Stimulated activated CD8-positive, alpha-beta memory T cell treated with anti-CD3 and anti-CD28 coated beads, Interleukin-7, amount 100 ng/mL, for 48 hours (primary cell): ENCODE data around the gene SLAMF8.

ENCODE experiments used
- DNase-seq, 2 donors: peaks; one replicate each; pipeline ENCODE4 v3.0.0-alpha.2; 2020; ENCODE audit warnings: low read depth in 1 of 2; ENCODE audit errors: extremely low read depth in 1 of 2

Gene SLAMF8

DNA sequence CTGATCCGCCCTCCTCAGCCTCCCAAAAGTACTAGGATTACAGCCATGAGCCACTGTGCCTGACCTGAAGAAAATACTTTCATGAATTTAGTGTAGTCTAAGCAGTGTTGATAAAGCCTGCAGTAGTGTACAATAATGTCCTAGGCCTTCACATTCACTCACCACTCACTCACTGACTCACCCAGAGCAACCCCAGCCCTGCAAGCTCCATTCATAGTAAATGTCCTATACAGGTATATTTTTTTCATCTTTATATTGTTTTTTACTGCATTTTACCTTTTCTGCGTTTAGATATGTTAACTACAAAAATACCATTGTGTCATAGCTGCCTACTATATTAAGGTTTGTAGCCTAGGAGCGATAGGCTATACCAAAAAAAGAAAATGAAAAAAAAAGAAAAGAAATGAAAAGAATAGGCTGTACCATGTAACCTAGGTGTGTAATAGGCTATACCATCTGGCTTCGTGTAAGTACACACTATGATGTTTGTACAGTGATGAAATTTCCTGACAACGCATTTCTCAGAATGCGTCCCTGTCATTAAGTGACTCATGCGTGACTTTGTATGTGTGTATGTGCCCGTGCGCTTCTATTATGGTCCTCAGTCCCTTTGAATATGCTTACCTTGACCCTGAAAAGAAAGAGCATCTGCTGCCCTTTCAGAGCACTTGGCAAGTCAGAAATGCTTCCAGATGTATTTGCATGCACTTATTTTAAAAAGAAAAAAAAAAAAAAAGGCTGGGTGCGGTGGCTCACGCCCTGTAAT lies 9.2 kb upstream of the SLAMF8 start:
- DNase-seq, result no peak

- no peak for DNase-seq
These were observed 5.4 kb upstream of the SLAMF8 start for GRCh38 chr1:159821171-159821867.

DNA sequence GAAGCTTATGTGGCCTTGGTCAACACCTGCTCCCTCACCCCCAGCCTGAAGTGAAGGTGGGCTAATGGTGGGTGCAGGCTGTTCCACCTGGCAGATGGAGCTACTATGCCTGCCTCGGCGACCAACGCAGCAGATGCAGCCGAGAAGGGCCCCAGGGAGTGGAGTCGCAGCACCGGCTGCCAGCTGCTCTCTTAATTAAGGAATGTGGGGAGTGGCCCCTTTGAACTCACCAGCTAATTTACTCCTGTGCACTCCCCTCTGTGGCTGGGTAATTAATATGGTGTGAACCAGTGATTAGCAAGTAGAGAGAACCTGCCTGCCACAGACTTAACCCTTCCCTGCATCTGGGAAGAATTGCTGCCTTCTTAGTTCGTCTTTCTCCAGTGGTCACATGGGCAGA lies 3.3 kb upstream of the SLAMF8 start:
- DNase-seq, result no peak

- DNase-seq, result no peak
These were observed 1.1 kb upstream of the SLAMF8 start for GRCh38 chr1:159825564-159825963.

DNA sequence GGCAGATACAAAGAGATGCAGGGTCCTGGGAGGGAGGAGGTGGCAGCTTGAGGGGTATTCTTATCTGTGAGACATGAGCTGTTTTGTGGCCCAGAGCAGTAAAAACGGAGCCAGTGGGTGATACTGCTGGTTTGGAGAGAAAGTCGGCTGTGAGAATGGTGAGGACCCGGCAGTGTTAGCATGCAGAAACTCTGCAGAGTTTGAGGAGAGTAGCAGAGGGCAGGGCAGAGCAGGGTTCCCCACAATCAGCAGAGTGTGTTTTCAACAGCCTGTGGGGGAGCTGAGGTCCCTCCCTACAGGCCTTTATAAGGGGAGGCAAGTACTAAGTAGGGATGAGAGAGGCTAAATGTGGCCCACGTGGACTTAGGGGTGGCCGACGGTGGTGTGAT lies 423 bp downstream of the SLAMF8 start:
- no peak for DNase-seq

- no peak for DNase-seq
These were observed 876 bp downstream of the SLAMF8 start for GRCh38 chr1:159827549-159827948.

DNA sequence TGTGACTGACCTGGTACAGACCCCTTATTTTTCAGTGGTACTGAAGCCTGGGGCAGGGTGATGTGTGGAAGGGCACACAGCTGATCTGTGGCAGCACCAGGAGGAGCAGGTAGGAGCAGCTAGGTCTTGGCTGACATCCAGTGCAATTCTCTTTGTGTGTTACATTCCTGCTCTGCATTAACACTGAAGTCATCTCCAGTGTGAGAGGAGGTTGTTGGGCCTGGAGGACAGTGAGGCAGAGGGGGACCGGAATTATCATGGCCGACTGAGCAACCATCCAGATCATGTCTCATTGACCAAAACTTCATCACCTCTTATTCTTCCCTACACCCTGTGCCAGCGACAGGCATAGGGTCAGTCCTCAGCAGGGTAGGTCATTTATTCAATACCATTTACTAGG lies 1.5 kb downstream of the SLAMF8 start:
- DNase-seq, result no peak

DNA sequence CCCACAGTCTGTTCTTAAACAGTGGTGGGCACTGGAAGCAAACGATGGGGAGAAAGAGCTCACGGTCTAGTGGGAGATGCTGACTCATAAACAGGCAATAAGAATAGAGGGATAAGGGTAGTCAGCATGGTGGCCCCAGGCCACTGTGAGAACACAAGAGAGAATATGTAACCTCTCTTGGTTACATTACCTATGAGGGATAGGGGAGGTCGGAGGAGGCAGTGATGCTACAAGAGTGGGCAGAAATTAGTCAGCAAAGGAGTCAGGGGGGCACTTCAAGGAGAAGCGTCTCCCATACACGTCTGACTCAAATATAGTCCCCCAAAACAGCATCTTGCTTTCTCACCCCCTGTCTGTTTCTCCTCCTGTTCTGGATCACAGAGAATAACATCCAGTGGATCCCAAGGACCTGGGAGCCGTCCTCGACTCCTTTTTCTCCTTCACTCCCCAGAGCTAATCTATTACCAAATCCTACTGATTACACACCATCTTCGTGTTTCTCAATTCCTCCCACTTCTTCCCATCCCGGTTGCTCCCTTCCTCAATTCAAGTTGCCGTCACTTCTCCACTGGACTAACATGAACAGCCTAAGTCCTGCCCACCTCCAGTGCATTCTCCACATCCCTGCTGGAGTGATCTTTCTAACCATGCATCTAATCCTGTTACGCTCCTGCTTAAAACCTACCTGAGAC lies 2.1 kb downstream of the SLAMF8 start:
- no peak for DNase-seq

- no peak for DNase-seq
These were observed 2.6 kb downstream of the SLAMF8 start for GRCh38 chr1:159829273-159829634.

DNA sequence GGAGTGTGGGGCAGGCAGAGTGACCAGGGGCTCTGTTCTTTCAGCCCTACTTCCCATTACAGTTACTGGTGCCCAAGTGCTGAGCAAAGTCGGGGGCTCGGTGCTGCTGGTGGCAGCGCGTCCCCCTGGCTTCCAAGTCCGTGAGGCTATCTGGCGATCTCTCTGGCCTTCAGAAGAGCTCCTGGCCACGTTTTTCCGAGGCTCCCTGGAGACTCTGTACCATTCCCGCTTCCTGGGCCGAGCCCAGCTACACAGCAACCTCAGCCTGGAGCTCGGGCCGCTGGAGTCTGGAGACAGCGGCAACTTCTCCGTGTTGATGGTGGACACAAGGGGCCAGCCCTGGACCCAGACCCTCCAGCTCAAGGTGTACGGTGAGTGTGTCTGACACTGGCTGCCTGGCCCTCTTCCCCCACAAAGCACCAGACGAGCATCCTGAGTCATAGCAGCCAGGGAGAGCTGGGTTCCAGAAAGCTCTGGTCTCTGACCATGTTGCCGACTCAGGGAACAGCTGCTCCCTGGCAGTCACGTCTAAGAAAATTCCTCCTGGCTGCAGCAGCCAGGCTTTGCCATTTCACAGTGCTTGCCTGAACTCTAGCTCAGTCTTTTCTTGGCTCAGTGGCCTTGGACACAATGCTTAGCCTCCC lies 3.3 kb downstream of the SLAMF8 start:
- no peak for DNase-seq

DNA sequence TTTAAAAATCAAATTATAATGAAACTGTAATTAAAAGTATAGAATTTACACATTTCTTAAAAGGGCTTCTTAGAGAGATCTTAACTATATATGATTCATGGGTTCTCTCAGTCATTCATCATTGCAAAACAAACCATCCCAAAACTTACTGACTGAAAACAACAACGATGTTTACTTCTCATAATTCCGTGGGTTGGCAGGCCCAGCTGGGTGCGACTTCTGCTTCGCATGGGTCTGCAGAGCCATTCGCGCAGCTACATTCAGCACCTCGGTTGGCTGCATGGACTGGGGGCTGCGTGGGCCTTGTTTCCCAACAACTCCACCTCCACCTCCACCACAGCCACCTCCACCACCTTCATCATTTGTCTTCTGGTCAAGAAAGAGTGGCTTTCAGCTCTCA lies 4.0 kb downstream of the SLAMF8 start:
- DNase-seq, result no peak

- DNase-seq, result no peak
These were observed 4.9 kb downstream of the SLAMF8 start for GRCh38 chr1:159831412-159832141.

DNA sequence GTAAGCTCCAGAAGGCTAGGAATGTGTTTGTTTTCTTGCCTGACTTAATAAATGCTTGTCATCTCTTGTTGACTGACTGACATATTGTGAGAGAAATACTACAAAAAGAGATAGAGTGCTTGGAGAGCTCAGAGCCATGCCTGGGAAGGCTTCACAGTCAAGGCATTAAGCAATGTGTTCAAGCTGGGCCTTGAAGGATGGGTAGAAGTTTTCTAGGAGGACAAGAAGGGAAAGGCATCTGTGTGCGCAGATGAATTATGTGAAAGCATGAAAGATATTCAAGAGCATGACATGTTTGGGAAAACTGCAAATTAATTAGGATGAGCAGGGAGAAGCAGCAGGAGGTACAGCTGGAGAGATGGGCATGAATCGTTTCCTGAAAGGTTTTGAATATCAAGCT lies 5.6 kb downstream of the SLAMF8 start:
- DNase-seq, result no peak

- DNase-seq, result no peak
These were observed 8.7 kb downstream of the SLAMF8 start for GRCh38 chr1:159835356-159835755.

- no peak for DNase-seq
These were observed 9.3 kb downstream of the SLAMF8 start for GRCh38 chr1:159835862-159836525.

DNA sequence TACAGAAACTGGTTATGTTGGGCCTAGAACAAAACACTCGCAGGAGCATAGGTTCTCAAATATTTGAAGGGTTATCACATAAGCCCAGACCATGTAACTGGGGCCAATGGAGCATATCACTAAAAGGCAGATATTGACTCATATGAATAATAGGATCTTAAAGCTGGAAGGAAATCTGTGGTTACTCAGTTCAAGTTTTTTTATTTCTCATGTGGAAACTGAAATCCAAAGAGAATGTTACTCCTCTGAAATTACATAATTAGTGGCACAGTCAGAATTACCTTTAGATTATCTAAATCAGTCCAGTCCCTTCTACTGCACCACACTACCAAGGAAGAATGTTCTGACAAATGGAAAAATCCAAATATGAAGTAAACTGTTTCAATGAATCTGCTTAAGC lies 12.0 kb downstream of the SLAMF8 start:
- no peak for DNase-seq

DNA sequence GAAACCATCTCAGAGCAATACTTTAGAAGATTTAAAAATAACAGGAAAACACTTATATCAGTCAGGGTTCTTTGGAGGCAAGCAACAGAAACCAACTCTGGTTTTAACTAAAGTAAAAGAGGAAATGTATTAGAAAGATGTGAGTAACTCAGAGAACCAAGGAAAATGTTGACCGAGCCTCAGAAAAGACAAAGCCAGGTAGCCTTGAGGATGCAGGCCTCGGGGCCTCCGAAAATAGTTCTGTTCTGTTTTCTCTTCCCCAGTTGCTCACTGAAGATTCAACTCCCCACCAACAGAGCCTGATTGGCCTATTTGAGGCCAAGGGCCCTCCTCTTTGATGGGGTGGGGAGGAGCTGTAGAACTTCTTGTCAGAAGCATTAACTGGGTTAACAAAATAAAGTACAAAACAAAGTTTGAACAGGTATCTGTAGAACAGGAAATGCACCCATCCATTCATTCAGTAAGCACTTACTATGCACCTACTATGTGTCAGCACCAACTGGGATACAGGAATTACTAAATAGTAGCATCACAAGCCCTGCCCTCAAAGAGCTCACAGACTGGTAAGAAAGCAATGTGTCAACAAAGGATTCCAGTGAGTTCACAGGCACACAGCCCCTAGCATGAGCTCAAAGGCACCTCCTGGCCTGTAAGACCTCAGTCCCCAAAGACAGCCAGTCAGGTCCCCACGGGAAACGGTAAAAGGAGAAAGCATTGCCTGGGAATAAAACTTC lies 12.6 kb downstream of the SLAMF8 start:
- no peak for DNase-seq

DNA sequence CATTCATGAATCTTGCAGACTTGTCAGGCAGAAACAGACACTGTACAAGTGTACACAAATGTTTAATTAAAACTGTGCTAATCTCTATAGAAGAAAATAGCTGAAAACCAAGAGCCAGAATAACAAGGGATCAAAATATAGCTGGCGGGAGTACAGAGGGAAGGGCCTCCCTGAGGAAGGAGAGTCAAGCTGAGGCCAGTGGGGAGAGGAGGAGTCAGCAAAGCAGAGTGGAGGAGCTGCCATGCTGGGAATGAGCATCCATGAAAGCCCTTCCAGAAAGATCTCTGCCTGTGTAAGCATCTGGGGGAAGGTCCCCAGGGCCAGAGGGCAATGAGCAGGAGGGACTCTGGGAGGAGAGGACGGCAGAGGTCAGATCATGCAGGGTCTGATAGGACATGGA lies 15.1 kb downstream of the SLAMF8 start:
- no peak for DNase-seq

- no peak for DNase-seq
These were observed 16.8 kb downstream of the SLAMF8 start for GRCh38 chr1:159843459-159843858.
